ENCODE data around the gene TCF23.
"Not testable (repeated sequence)": the region's sequence is repeated elsewhere in the genome, so short reads cannot be mapped to it uniquely, and the experiment has no call there.

Gene TCF23

DNA sequence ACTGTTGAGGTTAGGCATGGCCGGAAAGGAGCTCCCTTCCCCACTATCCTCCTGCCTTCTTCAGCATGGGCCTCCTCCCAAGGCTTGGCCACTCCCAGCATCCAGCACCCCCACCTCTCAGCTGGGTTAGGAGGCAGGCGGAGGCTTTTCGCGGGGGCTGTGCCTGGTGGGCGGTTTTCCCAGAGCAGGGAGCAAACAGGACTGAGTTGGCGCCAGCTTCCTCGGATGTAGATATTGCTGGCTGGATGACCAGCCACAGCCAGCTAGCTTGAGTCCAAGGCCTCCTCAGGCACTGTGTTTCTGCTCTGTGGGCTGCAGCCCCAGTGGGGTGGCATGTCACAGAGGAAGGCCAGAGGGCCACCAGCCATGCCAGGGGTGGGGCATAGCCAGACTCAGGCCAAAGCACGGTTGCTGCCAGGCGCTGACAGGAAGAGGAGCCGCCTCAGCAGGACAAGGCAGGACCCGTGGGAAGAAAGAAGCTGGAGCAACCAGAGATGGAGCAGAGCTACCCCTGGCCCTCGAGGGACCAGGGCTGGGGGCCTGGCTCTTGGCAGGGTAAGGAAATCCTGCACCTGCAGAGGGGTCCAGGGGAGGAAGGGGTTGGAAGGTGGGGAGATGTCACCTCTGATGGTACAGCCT is at the start of gene TCF23:
TCF23 (plus strand) TSS at position 204 of the 639 bp plus-strand sequence; CDS start at position 334, 130 bp downstream.
- DNase-seq (ENCODE audit: low read depth in 2 of 2) = no peak

- DNase-seq (ENCODE audit: low read depth in 2 of 2) = no peak
Measured at GRCh38 chr2:27099334-27099955, 49.4 kb upstream of the TCF23 start.

GRCh38 chr2:27100036-27100435 is 48.8 kb upstream of the TCF23 start:
- no peak for DNase-seq (ENCODE audit: low read depth in 2 of 2)

GRCh38 chr2:27102329-27102728 is 46.5 kb upstream of the TCF23 start:
- DNase-seq (ENCODE audit: low read depth in 2 of 2) = no peak

DNA sequence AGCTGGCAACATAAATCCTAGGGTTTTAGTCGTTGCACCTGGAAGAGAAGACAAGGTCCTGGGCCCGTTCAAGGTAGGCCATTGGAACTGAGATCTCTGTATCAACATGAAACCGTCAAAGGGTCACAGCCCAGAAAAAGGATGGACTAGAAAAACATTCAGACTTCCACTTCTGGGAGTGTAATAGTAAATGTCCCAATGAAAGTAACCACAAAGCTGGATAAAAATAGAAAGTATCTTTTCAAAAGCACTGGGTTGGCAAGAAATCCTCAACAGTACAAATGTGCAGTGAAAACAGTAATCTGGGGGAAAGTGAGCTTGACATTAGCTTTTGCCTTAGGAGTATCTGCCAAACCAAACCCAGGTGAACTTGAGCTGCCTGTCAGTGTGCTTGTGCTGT is 42.8 kb upstream of the TCF23 start:
- DNase-seq (ENCODE audit: low read depth in 2 of 2) = no peak

GRCh38 chr2:27108221-27108620 is 40.6 kb upstream of the TCF23 start:
- DNase-seq (ENCODE audit: low read depth in 2 of 2) = no peak

GRCh38 chr2:27109083-27109482 is 39.7 kb upstream of the TCF23 start:
- DNase-seq (ENCODE audit: low read depth in 2 of 2) = no peak

DNA sequence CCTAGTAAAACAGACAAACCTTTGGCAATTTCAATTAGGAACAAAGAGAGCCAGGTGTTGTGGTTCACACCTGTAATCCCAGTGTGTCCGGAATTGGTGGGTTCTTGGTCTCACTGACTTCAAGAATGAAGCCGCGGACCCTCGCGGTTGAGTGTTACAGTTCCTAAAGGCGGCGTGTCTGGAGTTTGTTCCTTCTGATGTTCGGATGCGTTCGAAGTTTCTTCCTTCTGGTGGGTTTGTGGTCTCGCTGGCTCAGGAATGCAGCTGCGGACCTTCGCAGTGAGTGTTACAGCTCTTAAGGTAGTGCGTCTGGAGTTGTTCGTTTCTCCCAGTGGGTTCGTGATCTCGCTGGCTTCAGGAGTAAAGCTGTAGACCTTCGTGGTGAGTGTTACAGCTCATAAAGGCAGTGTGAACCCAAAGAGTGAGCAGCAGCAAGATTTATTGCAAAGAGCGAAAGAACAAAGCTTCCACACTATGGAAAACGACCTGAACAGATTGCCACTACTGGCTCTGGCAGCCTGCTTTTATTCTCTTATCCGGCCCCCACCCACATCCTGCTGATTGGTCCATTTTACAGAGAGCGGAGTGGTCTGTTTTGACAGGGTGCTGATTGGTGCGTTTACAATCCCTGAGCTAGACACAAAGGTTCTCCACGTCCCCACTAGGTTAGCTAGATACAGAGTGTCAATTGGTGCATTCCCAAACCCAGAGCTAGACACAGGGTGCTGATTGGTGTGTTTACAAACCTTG is 38.0 kb upstream of the TCF23 start:
- not testable (repeated sequence) for DNase-seq (ENCODE audit: low read depth in 2 of 2)

GRCh38 chr2:27111392-27112078 is 37.3 kb upstream of the TCF23 start:
- not testable (repeated sequence) for DNase-seq (ENCODE audit: low read depth in 2 of 2)

DNA sequence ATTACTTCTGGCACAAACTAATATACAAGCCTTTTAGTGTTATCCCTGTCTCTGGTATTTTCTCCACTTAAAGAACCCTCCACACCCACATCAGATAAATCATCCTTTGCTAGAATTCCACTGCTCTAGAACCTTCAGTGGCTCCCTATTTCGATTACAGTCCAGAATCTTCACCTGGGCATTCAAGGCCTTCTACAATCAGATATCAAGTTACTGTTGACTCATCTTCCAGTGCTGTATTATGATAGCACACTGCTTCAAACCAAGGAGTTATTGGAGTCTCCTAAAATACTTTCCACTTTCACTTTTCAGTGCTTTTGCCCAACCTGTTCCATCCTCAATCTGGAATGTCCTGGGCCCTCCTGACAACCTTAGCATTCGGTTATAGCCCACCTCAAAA is 33.3 kb upstream of the TCF23 start:
- no peak for DNase-seq (ENCODE audit: low read depth in 2 of 2)

GRCh38 chr2:27117995-27118524 is 30.7 kb upstream of the TCF23 start:
- DNase-seq (ENCODE audit: low read depth in 2 of 2) = no peak

- DNase-seq (ENCODE audit: low read depth in 2 of 2) = no peak
Measured at GRCh38 chr2:27118525-27119329, 30.1 kb upstream of the TCF23 start, which contains the start of gene CGREF1. Gene CGREF1, minus strand, starts transcription at chr2:27119128. Its CDS starts 14,762 bp downstream, at chr2:27104366.

DNA sequence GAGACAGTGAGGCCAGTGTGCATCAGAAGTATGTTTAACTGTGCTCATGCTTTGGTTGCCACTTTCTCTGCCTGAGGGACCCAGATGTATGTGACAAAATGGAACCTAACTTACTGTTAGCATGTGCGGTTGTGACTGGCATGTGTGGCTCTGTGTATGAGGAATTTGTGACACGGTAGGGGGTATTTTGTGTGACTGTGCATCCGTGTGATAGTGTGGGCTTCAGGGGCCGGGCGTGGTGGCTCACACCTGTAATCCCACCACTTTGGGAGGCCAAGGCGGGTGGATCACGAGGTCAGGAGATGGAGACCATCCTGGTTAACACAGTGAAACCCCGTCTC is 29.5 kb upstream of the TCF23 start:
- DNase-seq (ENCODE audit: low read depth in 2 of 2) = not testable (repeated sequence)

GRCh38 chr2:27121906-27122305 is 26.9 kb upstream of the TCF23 start:
- no peak for DNase-seq (ENCODE audit: low read depth in 2 of 2)

DNA sequence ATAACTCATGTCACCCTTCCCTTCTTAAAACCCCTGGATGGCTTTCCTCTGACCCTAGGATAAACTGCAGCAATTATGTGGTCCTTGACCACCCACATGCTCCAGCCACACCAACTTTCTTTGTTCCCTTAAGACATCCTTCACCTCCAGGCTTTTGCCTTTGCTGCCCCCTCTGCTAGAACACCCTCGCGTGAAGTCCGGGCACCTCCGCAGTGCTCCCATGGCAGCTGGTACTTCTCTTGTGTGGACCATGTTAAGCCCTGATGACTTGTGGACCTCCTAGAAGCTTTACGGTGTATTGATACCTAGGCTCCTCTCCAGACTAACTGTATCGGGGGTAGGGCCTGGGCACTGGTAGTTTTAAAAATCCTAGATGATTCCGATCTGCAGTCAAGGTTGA is 26.0 kb upstream of the TCF23 start:
- DNase-seq (ENCODE audit: low read depth in 2 of 2) = no peak

DNA sequence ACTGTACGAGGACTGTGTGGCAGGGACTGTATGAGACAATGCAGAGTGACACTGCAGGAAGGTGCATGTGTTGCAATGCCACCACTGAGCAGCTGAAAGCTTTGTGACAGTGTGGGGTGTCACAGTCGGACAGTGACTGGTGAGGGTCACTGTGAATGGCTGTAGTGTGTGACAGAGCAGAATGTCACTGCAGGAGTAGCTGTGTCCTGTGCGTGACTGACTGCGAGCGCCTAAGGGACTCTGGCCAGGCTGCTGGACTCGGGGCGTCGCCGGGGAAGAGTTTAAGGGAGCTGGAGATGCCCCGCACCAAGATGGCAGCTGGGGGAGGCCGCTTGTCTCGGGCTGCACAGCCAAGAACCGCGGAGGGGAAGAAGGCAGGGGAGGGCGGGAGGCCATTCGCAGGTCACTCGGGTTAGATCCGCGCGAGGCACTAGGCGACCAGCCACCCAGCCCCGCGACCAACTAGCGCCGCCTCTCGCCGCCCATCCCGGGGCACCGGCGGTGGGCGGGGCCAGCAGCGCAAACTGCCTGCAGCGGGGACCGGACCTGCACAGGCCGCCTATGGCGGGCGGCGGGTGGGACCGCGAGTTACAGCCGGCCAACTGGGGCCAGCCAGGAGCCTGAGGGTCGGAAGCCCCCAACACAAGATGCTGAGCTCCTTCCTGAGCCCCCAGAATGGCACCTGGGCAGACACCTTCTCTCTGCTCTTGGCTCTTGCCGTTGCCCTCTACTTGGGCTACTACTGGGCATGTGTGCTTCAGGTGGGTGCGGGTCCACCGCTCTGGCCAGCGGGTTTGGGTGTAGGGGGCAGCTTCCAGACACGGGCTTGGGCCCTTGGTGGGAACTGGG is 25.3 kb upstream of the TCF23 start, which contains the start of gene ABHD1:
ABHD1 (plus strand) TSS at position 514 of the 849 bp plus-strand sequence; CDS start at position 648, 134 bp downstream.
- peak; percentile 25 to 49 for DNase-seq (ENCODE audit: low read depth in 2 of 2)

DNA sequence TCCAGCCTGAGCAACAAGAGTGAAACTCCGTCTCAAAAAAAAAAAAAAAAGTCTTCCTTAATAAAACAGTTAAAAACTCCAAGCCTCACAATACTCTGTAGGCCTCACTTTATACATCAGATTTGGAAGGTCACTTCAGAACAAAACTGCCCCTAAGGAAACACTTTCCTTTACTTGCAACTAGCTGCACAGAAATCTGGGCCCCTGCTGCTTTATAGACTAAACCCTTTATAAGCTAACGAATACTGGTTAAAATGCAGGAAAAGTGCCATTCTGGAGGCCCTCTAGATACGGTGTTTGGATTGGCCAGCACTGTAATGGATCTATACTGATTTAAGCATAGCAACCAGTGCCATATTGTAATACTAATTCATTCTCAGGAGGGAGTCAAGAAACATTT is 23.7 kb upstream of the TCF23 start:
- no peak for DNase-seq (ENCODE audit: low read depth in 2 of 2)

GRCh38 chr2:27126252-27126710 is 22.5 kb upstream of the TCF23 start:
- no peak for DNase-seq (ENCODE audit: low read depth in 2 of 2)

- no peak for DNase-seq (ENCODE audit: low read depth in 2 of 2)
Measured at GRCh38 chr2:27127883-27128667, 20.7 kb upstream of the TCF23 start.
